ENCODE data around the gene PRKD2.

GRCh38 chr19:46629546-46630025, 87.3 kb downstream of the PRKD2 start:
- TF ChIP-seq, protein P1, sequence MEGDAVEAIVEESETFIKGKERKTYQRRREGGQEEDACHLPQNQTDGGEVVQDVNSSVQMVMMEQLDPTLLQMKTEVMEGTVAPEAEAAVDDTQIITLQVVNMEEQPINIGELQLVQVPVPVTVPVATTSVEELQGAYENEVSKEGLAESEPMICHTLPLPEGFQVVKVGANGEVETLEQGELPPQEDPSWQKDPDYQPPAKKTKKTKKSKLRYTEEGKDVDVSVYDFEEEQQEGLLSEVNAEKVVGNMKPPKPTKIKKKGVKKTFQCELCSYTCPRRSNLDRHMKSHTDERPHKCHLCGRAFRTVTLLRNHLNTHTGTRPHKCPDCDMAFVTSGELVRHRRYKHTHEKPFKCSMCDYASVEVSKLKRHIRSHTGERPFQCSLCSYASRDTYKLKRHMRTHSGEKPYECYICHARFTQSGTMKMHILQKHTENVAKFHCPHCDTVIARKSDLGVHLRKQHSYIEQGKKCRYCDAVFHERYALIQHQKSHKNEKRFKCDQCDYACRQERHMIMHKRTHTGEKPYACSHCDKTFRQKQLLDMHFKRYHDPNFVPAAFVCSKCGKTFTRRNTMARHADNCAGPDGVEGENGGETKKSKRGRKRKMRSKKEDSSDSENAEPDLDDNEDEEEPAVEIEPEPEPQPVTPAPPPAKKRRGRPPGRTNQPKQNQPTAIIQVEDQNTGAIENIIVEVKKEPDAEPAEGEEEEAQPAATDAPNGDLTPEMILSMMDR (IDR thresholded peaks at IDR 0.05): no peak
- no peak for TF ChIP-seq EZH2 (IDR thresholded peaks at IDR 0.05)
